Measurements from ENCODE around the gene RORC. TPM values are rescaled to one million over a fixed set of nuclear protein-coding genes. Genes with fewer than 3 reads are reported as not detected.

The RORC gene
- total and polyA plus RNA-seq, 2 experiments from 2014 or later, result not detected

GRCh38 chr1:151837197-151837596 lies 5.6 kb upstream of the RORC start:
- H3K36me3 ChIP-seq, result no peaks in the 10 kb centered on the region
- H3K4me3 ChIP-seq, result no peak overlapping the region
- no peak overlapping the region for H3K27ac ChIP-seq
- H3K4me1 ChIP-seq (ENCODE audit: low read depth), result no peaks in the 10 kb centered on the region
- H3K9me3 ChIP-seq (ENCODE audit: low read depth), result no peaks in the 10 kb centered on the region
- DNase-seq (ENCODE audit: low read depth in 1 of 2, low spot score in 1 of 2), result no peak
- peaks cover 57% of the 10 kb centered on the region for H3K27me3 ChIP-seq
- TF ChIP-seq, protein P1, sequence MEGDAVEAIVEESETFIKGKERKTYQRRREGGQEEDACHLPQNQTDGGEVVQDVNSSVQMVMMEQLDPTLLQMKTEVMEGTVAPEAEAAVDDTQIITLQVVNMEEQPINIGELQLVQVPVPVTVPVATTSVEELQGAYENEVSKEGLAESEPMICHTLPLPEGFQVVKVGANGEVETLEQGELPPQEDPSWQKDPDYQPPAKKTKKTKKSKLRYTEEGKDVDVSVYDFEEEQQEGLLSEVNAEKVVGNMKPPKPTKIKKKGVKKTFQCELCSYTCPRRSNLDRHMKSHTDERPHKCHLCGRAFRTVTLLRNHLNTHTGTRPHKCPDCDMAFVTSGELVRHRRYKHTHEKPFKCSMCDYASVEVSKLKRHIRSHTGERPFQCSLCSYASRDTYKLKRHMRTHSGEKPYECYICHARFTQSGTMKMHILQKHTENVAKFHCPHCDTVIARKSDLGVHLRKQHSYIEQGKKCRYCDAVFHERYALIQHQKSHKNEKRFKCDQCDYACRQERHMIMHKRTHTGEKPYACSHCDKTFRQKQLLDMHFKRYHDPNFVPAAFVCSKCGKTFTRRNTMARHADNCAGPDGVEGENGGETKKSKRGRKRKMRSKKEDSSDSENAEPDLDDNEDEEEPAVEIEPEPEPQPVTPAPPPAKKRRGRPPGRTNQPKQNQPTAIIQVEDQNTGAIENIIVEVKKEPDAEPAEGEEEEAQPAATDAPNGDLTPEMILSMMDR (IDR thresholded peaks at IDR 0.05; ENCODE audit: low read depth, low read length), result no peak

DNA sequence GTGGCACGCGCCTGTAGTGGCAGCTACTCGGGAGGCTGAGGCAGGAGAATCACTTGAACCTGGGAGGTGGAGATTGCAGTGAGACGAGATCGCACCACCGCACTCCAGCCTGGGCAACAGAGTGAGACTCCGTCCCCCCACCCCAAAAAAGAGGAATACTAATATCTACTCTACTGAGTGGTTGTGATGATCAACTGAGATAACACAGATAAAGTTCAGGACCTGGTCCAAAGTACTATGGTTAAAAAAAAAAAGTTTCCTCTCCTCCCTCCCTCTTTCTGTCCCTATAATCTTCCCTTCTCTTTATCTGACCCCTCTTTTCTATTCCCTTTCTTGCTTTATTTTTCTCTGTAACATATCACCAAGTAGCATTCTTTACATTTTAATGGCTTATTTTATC lies 4.0 kb upstream of the RORC start:
- peaks cover 41% of the 10 kb centered on the region for H3K27me3 ChIP-seq
- no peak overlapping the region for H3K27ac ChIP-seq
- TF ChIP-seq, protein P1 (IDR thresholded peaks at IDR 0.05; ENCODE audit: low read depth, low read length), result no peak
- H3K4me1 ChIP-seq (ENCODE audit: low read depth), result no peaks in the 10 kb centered on the region
- H3K9me3 ChIP-seq (ENCODE audit: low read depth), result no peaks in the 10 kb centered on the region
- H3K36me3 ChIP-seq, result no peaks in the 10 kb centered on the region
- no peak overlapping the region for H3K4me3 ChIP-seq
- no peak for DNase-seq (ENCODE audit: low read depth in 1 of 2, low spot score in 1 of 2)

- TF ChIP-seq, protein P1 (IDR thresholded peaks at IDR 0.05; ENCODE audit: low read depth, low read length), result no peak
- no peak overlapping the region for H3K4me3 ChIP-seq
- H3K36me3 ChIP-seq, result no peaks in the 10 kb centered on the region
Measured at GRCh38 chr1:151834239-151834638, 2.6 kb upstream of the RORC start.

GRCh38 chr1:151833172-151833900 lies 1.7 kb upstream of the RORC start:
- Histone ChIP-seq H3K36me3 (no peaks in the 10 kb centered on the region), H3K27ac (no peak overlapping the region), H3K27me3 (peaks cover 19% of the 10 kb centered on the region), H3K4me3 (no peak overlapping the region), H3K4me1 (ENCODE audit: low read depth) (no peaks in the 10 kb centered on the region), H3K9me3 (ENCODE audit: low read depth) (no peaks in the 10 kb centered on the region)
- DNase-seq (ENCODE audit: low read depth in 1 of 2, low spot score in 1 of 2), result no peak
- TF ChIP-seq, protein P1 (IDR thresholded peaks at IDR 0.05; ENCODE audit: low read depth, low read length), result no peak

More at GRCh38 chr1:151834239-151834638, 2.6 kb upstream of the RORC start:
- no peak overlapping the region for H3K27ac ChIP-seq
- H3K27me3 ChIP-seq, result peaks cover 28% of the 10 kb centered on the region
- DNase-seq (ENCODE audit: low read depth in 1 of 2, low spot score in 1 of 2), result no peak
- H3K9me3 ChIP-seq (ENCODE audit: low read depth), result no peaks in the 10 kb centered on the region
- no peaks in the 10 kb centered on the region for H3K4me1 ChIP-seq (ENCODE audit: low read depth)

DNA sequence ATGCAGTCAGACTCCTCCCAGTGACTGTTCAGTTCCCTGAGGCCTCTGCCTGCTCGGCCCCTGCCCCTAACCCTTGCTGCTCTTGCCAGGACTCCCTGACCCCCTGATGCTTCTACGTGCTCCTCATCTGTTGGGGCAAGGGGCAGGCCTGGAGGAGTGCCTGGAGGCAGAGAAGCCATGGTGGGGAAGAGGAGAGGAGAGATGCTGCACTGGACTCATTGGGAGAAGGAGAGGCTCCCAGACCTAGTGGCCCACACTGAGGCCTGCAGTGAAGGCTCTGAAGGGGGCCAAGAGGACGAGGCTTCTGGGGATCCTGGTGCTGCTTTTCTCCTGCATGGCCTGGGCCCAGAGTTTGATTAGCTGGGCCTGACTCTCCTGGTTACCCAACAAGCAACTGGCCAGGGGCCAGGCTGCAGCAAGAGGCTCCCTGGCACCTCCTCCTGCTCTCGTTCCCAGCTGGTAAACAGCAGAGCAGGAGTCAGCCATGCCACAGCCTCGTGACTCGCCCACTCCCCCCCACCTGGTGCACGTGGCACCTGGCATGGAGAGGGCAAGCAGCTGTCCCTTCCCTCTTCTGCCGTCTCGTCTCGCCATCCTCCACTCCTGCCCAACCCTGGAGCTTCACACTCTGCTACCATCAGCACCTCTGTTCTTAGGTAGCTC lies 847 bp upstream of the RORC start:
- Histone ChIP-seq H3K4me3 (no peak overlapping the region), H3K27me3 (peaks cover 10% of the 10 kb centered on the region), H3K4me1 (ENCODE audit: low read depth) (no peaks in the 10 kb centered on the region), H3K36me3 (no peaks in the 10 kb centered on the region), H3K27ac (no peak overlapping the region), H3K9me3 (ENCODE audit: low read depth) (no peaks in the 10 kb centered on the region)
- TF ChIP-seq, protein P1 (IDR thresholded peaks at IDR 0.05; ENCODE audit: low read depth, low read length), result no peak
- DNase-seq (ENCODE audit: low read depth in 1 of 2, low spot score in 1 of 2), result peak in 1 of 2 donors; percentile 74
